ENCODE measurements around the gene ANKRD53.

ANKRD53 gene, protein sequence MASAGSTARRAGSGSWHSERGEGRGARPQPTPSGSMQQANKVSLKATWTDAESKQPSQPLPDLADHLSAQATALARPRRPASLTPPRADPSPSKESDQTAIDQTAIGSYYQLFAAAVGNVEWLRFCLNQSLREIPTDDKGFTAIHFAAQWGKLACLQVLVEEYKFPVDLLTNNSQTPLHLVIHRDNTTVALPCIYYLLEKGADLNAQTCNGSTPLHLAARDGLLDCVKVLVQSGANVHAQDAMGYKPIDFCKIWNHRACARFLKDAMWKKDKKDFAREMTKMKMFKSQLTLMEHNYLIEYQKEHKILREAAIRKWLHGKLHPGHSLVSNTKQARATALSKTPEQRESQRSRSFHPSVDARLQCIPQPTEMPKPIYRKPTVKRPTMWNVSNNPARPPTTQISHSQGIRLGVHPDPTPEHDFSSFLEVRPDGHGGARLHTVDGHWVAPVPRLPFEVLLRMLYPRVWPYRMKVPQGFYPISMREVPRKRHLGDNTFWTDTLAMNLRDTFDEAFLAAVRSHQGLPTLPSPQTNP

DNA sequence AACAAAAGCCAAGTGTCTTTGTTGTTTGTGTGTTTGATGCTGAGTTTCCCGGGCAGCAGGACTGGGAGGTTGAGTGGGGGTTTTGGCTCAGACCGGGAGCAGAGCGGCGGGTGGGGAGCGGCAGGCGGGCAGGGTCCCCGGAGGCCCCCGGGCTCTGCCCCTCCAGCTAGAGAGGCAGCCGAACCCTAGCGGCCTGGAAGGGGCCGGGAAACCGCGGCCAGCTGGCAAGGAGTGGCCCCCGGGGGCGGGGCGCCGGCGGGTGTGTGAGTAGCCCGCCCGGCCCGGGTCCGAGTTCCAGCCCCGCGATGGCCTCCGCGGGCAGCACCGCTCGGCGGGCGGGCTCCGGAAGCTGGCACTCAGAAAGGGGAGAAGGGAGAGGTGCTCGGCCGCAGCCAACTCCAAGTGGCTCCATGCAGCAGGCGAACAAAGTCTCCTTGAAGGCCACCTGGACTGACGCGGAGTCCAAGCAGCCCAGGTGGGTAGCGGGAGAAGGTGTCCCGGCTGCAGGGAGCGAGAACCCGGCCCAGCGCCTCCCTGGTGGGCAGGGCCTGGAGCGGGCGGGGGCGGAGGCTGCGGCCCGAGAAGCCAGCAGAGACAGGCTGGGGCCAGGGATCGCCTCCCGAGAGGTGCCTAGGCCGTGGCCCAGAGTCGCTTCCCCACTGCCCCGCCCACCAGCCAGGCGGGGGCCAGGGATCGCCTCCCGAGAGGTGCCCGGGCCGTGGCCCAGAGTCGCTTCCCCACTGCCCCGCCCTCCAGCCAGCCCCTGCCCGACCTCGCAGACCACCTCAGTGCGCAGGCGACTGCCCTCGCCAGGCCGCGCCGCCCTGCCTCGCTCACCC is at the start of gene ANKRD53:
TSS of gene ANKRD53 (plus strand) at position 290 of the 839 bp plus-strand sequence. CDS start at position 306, 16 bp downstream.
- no peak for DNase-seq (ENCODE audit: low read depth in 1 of 2, low spot score in 1 of 2)

GRCh38 chr2:70930371-70931329 is 47.8 kb upstream of the ANKRD53 start:
- no peak for DNase-seq (ENCODE audit: low read depth in 1 of 2, low spot score in 1 of 2)

- no peak for DNase-seq (ENCODE audit: low read depth in 1 of 2, low spot score in 1 of 2)
These were observed 46.9 kb upstream of the ANKRD53 start for GRCh38 chr2:70931376-70932000.

GRCh38 chr2:70932631-70933230 is 45.7 kb upstream of the ANKRD53 start:
- DNase-seq (ENCODE audit: low read depth in 1 of 2, low spot score in 1 of 2) = no peak

DNA sequence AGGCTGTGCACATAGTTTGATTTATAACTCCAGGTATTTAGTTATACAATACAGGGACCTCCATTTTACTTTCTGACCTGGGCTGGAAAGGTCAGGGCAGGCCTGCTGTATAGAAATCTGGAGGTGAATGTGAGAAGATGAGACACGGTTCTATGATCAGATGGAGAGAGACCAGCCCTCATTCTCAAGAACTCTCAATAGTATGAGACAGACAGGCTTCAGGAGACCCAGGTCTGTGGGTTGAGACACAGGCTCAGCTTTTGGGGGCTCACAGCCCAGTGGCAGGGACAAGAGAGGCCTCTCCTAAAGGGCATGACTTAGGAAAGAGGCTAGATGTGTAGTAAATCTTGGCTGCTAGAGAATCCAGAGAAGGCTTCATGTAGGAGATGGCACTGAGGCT is 43.4 kb upstream of the ANKRD53 start:
- DNase-seq (ENCODE audit: low read depth in 1 of 2, low spot score in 1 of 2) = no peak

- no peak for DNase-seq (ENCODE audit: low read depth in 1 of 2, low spot score in 1 of 2)
These were observed 42.8 kb upstream of the ANKRD53 start, which contains the start of gene ATP6V1B1 for GRCh38 chr2:70935468-70936164. ATP6V1B1 (plus strand) TSS chr2:70935900; CDS start chr2:70935955, 55 bp downstream.

- DNase-seq (ENCODE audit: low read depth in 1 of 2, low spot score in 1 of 2) = no peak
These were observed 42.1 kb upstream of the ANKRD53 start for GRCh38 chr2:70936165-70936978.

- DNase-seq (ENCODE audit: low read depth in 1 of 2, low spot score in 1 of 2) = no peak
These were observed 41.2 kb upstream of the ANKRD53 start for GRCh38 chr2:70936979-70937811.

DNA sequence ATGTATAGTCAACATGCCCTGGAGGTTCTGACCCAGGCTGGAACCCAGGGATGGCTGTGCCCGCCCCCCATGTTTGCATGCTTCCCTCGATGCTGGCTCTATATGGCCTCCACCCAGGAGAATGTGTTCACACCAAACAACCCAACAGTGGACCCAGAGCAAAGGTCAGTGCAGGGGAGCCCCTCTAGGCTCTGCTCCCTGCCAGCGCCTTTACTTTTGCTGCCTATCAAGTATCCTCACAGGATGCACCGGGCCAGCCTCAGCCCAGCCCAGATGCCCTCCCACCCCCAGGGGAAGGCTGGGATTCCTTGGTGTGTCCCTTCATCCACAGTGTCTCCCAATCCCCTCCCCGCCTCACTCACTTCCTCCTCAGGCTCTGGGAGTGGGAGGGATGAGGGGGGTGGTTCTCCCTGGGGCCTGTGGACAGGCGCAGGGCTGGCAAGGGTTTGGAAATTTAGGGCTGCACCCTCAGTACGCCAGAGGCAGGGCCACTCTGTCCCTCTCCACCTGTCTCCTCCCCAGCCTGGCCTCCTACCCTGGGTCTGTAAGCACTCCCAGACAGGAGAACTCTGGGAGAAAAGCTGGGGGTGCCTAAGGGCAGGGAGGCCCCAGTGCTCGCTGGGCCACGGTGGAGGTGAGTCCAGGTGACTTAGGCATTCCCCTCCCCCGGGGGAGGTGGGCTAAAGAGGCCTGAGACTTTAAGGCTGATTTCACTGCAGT is 40.4 kb upstream of the ANKRD53 start:
- no peak for DNase-seq (ENCODE audit: low read depth in 1 of 2, low spot score in 1 of 2)

DNA sequence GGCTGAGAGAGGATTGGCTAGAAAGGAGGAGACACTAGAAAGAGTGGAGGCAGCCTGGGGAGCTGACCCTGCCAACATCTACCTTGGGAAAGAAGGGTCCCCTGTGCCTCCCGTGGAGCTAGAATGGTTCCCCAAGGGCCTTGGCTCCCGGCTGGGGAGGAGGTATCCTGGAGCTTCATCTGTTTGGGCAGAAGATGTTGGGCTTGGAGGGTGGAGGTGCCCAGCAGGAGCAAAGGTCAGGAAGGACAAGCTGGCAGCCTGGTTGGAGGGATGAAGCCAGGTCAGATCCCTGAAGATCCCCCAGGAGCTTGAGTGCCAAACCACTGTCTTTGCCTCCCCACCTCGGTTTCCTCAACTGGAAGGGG is 39.9 kb upstream of the ANKRD53 start:
- no peak for DNase-seq (ENCODE audit: low read depth in 1 of 2, low spot score in 1 of 2)

- DNase-seq (ENCODE audit: low read depth in 1 of 2, low spot score in 1 of 2) = no peak
These were observed 39.2 kb upstream of the ANKRD53 start for GRCh38 chr2:70939001-70939838.

- no peak for DNase-seq (ENCODE audit: low read depth in 1 of 2, low spot score in 1 of 2)
These were observed 38.4 kb upstream of the ANKRD53 start for GRCh38 chr2:70939839-70940580.

- no peak for DNase-seq (ENCODE audit: low read depth in 1 of 2, low spot score in 1 of 2)
These were observed 37.2 kb upstream of the ANKRD53 start for GRCh38 chr2:70941186-70941585.

- no peak for DNase-seq (ENCODE audit: low read depth in 1 of 2, low spot score in 1 of 2)
These were observed 36.7 kb upstream of the ANKRD53 start for GRCh38 chr2:70941701-70942100.
